Body of pancreas (tissue), 4 donors: ENCODE measurements around the gene C5orf52. TPM values are rescaled to one million over a fixed set of nuclear protein-coding genes. Genes with fewer than 3 reads are reported as not detected.

Experiments
- ATAC-seq: fragments of 150-250 bp; one replicate; pipeline ENCODE4 v1.9.1; 2016
- DNase-seq, 4 donors: peaks; one replicate each; pipeline ENCODE4 v3.0.0-alpha.2; 2019
- H3K27ac ChIP-seq, 4 donors: fragments of 200-600 bp; sonication (generic); 1 replicate in 3 of 4; 2 replicates in 1 of 4; pipeline versions ENCODE4 v1.5.1 to v1.6.1; 2016 to 2019; ENCODE audit warnings: mild to moderate bottlenecking in 1 of 4, mixed read lengths in 1 of 4, moderate library complexity in 1 of 4
- H3K27me3 ChIP-seq, 2 donors: fragments of 200-600 bp; sonication (generic); one replicate each; pipeline ENCODE4 v1.6.0; 2016; ENCODE audit warnings: mild to moderate bottlenecking in 1 of 2
- H3K36me3 ChIP-seq, 2 donors: fragments of 200-600 bp; sonication (generic); replicated peaks in 1 of 2; 2 replicates each; pipeline ENCODE4 v1.5.1; 2016; ENCODE audit warnings: low read depth in 2 of 2; ENCODE audit not compliant: insufficient read depth in 1 of 2
- H3K4me1 ChIP-seq: fragments of 200-600 bp; sonication (generic); one replicate; pipeline ENCODE4 v1.6.0; 2016
- H3K4me3 ChIP-seq, 2 donors: fragments of 200-600 bp; sonication (generic); 1 replicate in 1 of 2; 2 replicates in 1 of 2; pipeline ENCODE4 v1.5.1; 2016 to 2019
- H3K9me3 ChIP-seq, 3 donors: fragments of 200-600 bp; sonication (generic); 1 replicate in 2 of 3; 2 replicates in 1 of 3; pipeline ENCODE4 v1.5.1; 2016
- POLR2A ChIP-seq, 3 donors: fragments of 450-650 bp; IDR thresholded peaks; one replicate each; pipeline ENCODE4 v1.6.1; 2016; ENCODE audit warnings: antibody characterized with exemption in 3 of 3, mild to moderate bottlenecking in 2 of 3
- WGBS, 2 donors: methylation state at CpG; one replicate each; pipeline ENCODE4 v1.1.5; 2017; 5-methylcytosine and 5-hydroxymethylcytosine counted together
- intact Hi-C: fragments of 100-400 bp; cut with DNase I; formaldehyde crosslinking; loops from one replicate; pipeline ENCODE4 v1.15.1; 2023
- total RNA-seq, 2 donors: library from RNA; depleted of rRNA; stranded (reverse); fragments of >200 nt; gene quantifications; one replicate each; pipeline ENCODE4 v1.1.0, GENCODE V29; 2016
- TF ChIP-seq, protein P1 (sequence below), 7 experiments: fragments of 450-650 bp in 4 of 7; fragments of 200-600 bp in 3 of 7; sonication (generic) in 3 of 7; IDR thresholded peaks; one replicate each; pipeline ENCODE4 v1.5.1; 2016 to 2019; ENCODE audit warnings: antibody characterized with exemption in 7 of 7

C5orf52 gene
- total RNA-seq, 2 donors from 2014 or later: not detected

DNA sequence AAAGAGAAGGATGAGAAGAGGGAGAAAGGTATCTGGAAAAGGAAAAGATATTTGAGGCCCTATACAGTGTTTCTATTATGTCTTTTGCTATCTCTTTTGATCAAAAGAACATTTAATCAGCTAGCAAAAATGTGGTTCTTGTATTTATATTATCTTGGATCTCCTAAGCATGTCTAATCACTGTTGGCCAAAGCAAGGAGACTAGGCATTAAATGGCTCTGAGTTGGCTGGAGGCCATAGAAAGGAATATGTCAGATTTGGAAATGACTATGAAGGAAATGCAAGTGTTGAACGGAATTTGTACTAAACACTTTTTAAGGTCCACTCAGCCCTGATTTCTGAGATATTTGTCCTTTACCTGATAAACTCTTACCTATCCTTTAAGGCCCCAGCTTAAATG is 37.5 kb downstream of the C5orf52 start:
- no peaks in the 10 kb centered on the region for H3K9me3 ChIP-seq
- no peaks in the 10 kb centered on the region for H3K4me1 ChIP-seq
- no peaks in the 10 kb centered on the region for H3K36me3 ChIP-seq
- intact Hi-C loops: no loop called here
- no peak overlapping the region for H3K4me3 ChIP-seq
- no peak for DNase-seq
- TF ChIP-seq, protein P1, sequence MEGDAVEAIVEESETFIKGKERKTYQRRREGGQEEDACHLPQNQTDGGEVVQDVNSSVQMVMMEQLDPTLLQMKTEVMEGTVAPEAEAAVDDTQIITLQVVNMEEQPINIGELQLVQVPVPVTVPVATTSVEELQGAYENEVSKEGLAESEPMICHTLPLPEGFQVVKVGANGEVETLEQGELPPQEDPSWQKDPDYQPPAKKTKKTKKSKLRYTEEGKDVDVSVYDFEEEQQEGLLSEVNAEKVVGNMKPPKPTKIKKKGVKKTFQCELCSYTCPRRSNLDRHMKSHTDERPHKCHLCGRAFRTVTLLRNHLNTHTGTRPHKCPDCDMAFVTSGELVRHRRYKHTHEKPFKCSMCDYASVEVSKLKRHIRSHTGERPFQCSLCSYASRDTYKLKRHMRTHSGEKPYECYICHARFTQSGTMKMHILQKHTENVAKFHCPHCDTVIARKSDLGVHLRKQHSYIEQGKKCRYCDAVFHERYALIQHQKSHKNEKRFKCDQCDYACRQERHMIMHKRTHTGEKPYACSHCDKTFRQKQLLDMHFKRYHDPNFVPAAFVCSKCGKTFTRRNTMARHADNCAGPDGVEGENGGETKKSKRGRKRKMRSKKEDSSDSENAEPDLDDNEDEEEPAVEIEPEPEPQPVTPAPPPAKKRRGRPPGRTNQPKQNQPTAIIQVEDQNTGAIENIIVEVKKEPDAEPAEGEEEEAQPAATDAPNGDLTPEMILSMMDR (IDR thresholded peaks at IDR 0.05): no peak
- TF ChIP-seq POLR2A (IDR thresholded peaks at IDR 0.05): no peak
- ATAC-seq: no peak
- no peaks in the 10 kb centered on the region for H3K27me3 ChIP-seq
- H3K27ac ChIP-seq: no peak overlapping the region
- 67 to 73% methylated on average over 1 of the region's 1 CpG for WGBS, 2 donors

DNA sequence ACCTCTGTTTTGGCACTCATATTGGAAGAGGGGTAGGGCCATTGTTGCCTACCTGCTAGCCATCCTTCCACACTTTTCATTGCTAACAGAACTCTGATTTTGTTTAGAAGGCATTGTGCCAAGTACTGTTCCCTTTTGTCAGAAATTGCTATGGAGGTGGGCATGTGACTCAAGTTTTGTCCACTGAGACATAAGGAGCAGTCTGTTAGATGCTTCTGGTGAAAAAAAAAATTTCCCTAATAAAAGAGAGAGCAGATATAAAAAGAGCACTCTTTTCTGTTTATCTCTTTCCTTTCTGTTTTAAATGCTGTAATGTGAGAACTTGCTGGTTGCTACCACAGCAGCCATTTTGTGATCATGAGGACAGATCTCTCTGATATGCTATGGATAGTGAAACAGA is 38.0 kb downstream of the C5orf52 start:
- intact Hi-C loops: no loop called here
- DNase-seq (no peak), ATAC-seq (no peak)
- H3K27me3 ChIP-seq: no peaks in the 10 kb centered on the region
- H3K36me3 ChIP-seq: no peaks in the 10 kb centered on the region
- no peaks in the 10 kb centered on the region for H3K9me3 ChIP-seq
- no peak overlapping the region for H3K4me3 ChIP-seq
- TF ChIP-seq, protein P1 (IDR thresholded peaks at IDR 0.05): no peak
- TF ChIP-seq POLR2A (IDR thresholded peaks at IDR 0.05): no peak
- H3K4me1 ChIP-seq: no peaks in the 10 kb centered on the region
- H3K27ac ChIP-seq: no peak overlapping the region

DNA sequence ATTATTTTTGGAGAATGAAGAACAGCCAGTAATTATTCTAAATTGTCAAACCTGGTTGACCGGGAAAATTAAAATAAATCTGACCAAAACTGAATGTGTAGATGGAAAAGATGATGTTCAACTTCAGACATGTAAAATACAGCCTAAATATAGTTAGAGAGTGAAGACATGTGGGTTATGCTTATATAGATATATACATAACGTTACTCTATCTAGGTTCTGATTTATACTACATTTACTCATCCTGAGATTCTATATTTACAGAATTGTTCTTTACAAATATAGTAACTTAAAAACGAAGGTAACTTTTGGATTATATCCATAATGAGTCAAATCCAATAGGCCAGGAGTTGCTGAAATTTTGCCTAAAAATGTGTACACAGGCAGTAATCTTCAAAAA is 39.1 kb downstream of the C5orf52 start:
- no peaks in the 10 kb centered on the region for H3K36me3 ChIP-seq
- no peaks in the 10 kb centered on the region for H3K4me1 ChIP-seq
- H3K27me3 ChIP-seq: no peaks in the 10 kb centered on the region
- ATAC-seq: no peak
- WGBS, 2 donors: 52 to 58% methylated on average over 3 of the region's 3 CpGs
- no peak for DNase-seq
- H3K9me3 ChIP-seq: no peaks in the 10 kb centered on the region
- no peak overlapping the region for H3K4me3 ChIP-seq
- TF ChIP-seq, protein P1 (IDR thresholded peaks at IDR 0.05): no peak
- no peak for TF ChIP-seq POLR2A (IDR thresholded peaks at IDR 0.05)
- H3K27ac ChIP-seq: no peak overlapping the region
- intact Hi-C loops: no loop called here

DNA sequence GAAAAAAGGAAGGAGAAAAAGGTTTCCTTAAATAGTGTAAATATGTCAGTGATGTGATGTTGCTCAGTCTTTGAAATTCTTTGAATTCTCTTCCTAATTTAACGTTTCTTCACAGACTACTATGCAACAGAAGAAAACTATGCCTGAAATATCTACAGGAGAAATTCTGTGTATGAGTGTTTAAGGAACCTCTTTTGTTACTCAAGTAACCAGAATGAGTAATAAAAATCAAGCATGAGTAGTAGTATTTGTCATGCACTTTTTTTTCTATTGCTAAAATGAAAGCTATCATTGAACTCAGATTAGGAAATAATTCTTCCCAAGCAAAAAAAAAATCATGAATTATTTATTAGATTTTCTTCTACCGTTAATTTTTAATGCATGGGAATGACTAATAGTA is 39.5 kb downstream of the C5orf52 start:
- no peak overlapping the region for H3K27ac ChIP-seq
- DNase-seq: no peak
- ATAC-seq: no peak
- no peaks in the 10 kb centered on the region for H3K4me1 ChIP-seq
- no peak for TF ChIP-seq POLR2A (IDR thresholded peaks at IDR 0.05)
- TF ChIP-seq, protein P1 (IDR thresholded peaks at IDR 0.05): no peak
- no peaks in the 10 kb centered on the region for H3K36me3 ChIP-seq
- intact Hi-C loops: no loop called here
- no peaks in the 10 kb centered on the region for H3K9me3 ChIP-seq
- H3K27me3 ChIP-seq: no peaks in the 10 kb centered on the region
- H3K4me3 ChIP-seq: no peak overlapping the region
- WGBS, 2 donors: 40 to 41% methylated on average over 2 of the region's 2 CpGs

DNA sequence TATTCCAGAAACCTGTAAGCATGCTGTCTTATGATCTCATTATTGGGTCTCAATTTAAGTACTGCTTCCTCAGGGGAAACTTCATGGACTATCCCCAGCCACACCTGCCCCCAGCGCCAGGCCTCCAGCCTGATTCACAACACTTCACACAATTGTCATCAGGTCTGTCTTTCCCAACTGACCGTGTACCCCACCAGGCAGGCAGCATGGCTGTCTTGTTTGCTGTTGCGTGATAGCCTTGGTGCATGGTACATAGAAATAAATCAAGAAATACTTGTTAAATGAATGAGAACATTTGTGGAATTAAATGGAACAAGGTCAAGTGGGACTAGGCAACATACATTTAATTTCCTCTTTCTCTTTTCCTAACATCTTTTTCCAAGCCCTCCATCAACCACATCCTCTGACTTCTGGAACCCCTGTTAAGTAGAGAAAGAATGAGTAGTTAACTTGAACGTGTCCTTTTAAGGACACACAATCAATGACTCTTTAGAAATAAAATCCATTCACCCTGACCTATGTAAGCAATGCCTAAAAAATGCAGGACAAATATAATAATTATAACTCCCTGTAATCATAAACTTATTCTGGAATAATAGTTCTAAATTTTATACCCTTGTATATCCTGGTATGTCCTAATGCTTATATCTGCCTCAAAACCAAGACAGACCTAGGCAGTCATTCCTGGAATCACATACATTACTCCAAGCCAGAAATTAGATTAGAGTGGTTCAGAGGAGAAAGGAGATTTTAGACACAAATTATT is 42.7 kb downstream of the C5orf52 start:
- ATAC-seq (no peak), DNase-seq (no peak)
- WGBS, 2 donors: 77% methylated on average over 4 of the region's 4 CpGs
- H3K4me3 ChIP-seq: no peak overlapping the region
- TF ChIP-seq, protein P1 (IDR thresholded peaks at IDR 0.05): no peak
- no peak for TF ChIP-seq POLR2A (IDR thresholded peaks at IDR 0.05)
- H3K27me3 ChIP-seq: no peaks in the 10 kb centered on the region
- no peak overlapping the region for H3K27ac ChIP-seq
- H3K36me3 ChIP-seq: no peaks in the 10 kb centered on the region
- no peaks in the 10 kb centered on the region for H3K4me1 ChIP-seq
- no peaks in the 10 kb centered on the region for H3K9me3 ChIP-seq
- intact Hi-C loops: no loop called here
